ENCODE measurements around the gene TTC28. TPM values are rescaled to one million over a fixed set of nuclear protein-coding genes. Genes with fewer than 3 reads are reported as not detected.

TTC28 gene
- total RNA-seq, 2 donors from 2014 or later = 29.2 to 74.6 TPM

- 37% methylated on average over 4 of the region's 4 CpGs for WGBS
- intact Hi-C loops (cut with DNase I) = loop anchor here (5.0 kb wide), 2 partner anchors 387 to 388 kb away; no protein-coding TSS in a partner anchor
- no peaks in the 10 kb centered on the region for H3K36me3 ChIP-seq
- H3K4me3 ChIP-seq = no peak overlapping the region
- H3K27ac ChIP-seq = peak overlapping the region; percentile 62 to 67
- TF ChIP-seq CTCF (IDR thresholded peaks at IDR 0.05) (no peak), POLR2AphosphoS5 (IDR thresholded peaks at IDR 0.05) (no peak), POLR2A (IDR thresholded peaks at IDR 0.05) (no peak)
- no peaks in the 10 kb centered on the region for H3K27me3 ChIP-seq (replicated peaks; ENCODE audit: insufficient read depth)
- peaks cover 6% of the 10 kb centered on the region for H3K4me1 ChIP-seq (replicated peaks)
- no peak for DNase-seq (ENCODE audit: low spot score)
- no peaks in the 10 kb centered on the region for H3K9me3 ChIP-seq
These were observed 238.8 kb downstream of the TTC28 start for GRCh38 chr22:28440592-28441390.

- 15% methylated on average over 1 of the region's 1 CpG for WGBS
- H3K4me1 ChIP-seq (replicated peaks) = peaks cover 6% of the 10 kb centered on the region
- intact Hi-C loops (cut with DNase I) = no loop called here
These were observed 241.4 kb downstream of the TTC28 start for GRCh38 chr22:28438183-28438768.

GRCh38 chr22:28435982-28436381 lies 243.7 kb downstream of the TTC28 start:
- Histone ChIP-seq H3K36me3 (no peaks in the 10 kb centered on the region), H3K4me3 (no peak overlapping the region), H3K9me3 (no peaks in the 10 kb centered on the region), H3K27me3 (replicated peaks; ENCODE audit: insufficient read depth) (no peaks in the 10 kb centered on the region), H3K27ac (no peak overlapping the region), H3K4me1 (replicated peaks) (peaks cover 2% of the 10 kb centered on the region)
- intact Hi-C loops (cut with DNase I) = no loop called here
- TF ChIP-seq POLR2A (IDR thresholded peaks at IDR 0.05) (no peak), POLR2AphosphoS5 (IDR thresholded peaks at IDR 0.05) (no peak), CTCF (IDR thresholded peaks at IDR 0.05) (no peak)
- no peak for DNase-seq (ENCODE audit: low spot score)
- WGBS = 86% methylated on average over 3 of the region's 3 CpGs

More at GRCh38 chr22:28438183-28438768, 241.4 kb downstream of the TTC28 start:
- Histone ChIP-seq H3K36me3 (no peaks in the 10 kb centered on the region), H3K9me3 (no peaks in the 10 kb centered on the region), H3K27ac (no peak overlapping the region), H3K4me3 (no peak overlapping the region), H3K27me3 (replicated peaks; ENCODE audit: insufficient read depth) (no peaks in the 10 kb centered on the region)
- DNase-seq (ENCODE audit: low spot score) = no peak
- TF ChIP-seq CTCF (IDR thresholded peaks at IDR 0.05) (no peak), POLR2A (IDR thresholded peaks at IDR 0.05) (no peak), POLR2AphosphoS5 (IDR thresholded peaks at IDR 0.05) (no peak)

- intact Hi-C loops (cut with DNase I) = no loop called here
- no peak overlapping the region for H3K27ac ChIP-seq
- H3K4me1 ChIP-seq (replicated peaks) = no peaks in the 10 kb centered on the region
- DNase-seq (ENCODE audit: low spot score) = peak; percentile 83
- no peaks in the 10 kb centered on the region for H3K9me3 ChIP-seq
- whole genome bisulfite sequencing = 54% methylated on average over 2 of the region's 2 CpGs
- H3K4me3 ChIP-seq = no peak overlapping the region
- TF ChIP-seq POLR2AphosphoS5 (IDR thresholded peaks at IDR 0.05) (peak; percentile 73), CTCF (IDR thresholded peaks at IDR 0.05) (no peak)
- H3K27me3 ChIP-seq (replicated peaks; ENCODE audit: insufficient read depth) = no peaks in the 10 kb centered on the region
- H3K36me3 ChIP-seq = no peaks in the 10 kb centered on the region
These were observed 244.4 kb downstream of the TTC28 start for GRCh38 chr22:28435140-28435768.
